Measurements from ENCODE around the gene ENAM.
"Not testable (repeated sequence)": the region's sequence is repeated elsewhere in the genome, so short reads cannot be mapped to it uniquely, and the experiment has no call there.

The ENAM gene

DNA sequence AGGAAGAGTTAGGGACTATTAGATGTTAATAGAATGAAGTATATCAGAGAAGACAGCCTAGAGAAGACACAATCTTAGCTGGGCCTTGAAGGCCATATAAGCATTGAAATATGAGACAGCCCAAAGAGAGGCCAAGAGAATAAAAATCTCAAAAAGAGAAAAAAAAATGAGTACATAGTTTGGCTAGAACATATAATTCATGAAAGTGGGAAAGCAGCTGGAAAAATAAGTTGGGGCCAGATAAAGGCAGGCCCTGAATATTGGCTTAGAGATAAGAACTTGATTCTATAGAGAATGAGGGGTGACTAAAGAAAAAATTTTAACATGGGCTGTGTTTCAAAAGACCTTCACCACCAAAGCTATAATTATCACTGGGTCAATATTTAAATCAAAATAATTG lies 52.4 kb downstream of the ENAM start:
- DNase-seq, result no peak

DNA sequence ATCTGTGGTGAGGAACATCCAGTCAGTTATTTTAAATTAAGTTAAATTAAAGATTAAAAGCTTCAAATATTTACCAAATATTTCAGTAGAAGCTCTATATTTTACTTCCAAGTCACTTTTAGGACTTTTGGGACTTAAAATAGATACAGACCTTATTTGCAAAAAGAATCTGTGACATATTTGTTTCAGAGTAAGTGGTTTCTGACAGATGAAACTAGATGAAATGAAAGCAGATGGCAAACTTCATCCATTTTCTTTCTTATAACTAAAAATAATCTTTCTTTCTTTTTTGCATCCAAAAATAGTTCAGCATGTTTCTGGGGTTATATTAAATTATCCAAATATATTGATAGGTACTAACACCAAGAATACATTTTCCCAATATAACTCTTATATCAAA lies 53.2 kb downstream of the ENAM start:
- no peak for DNase-seq

- DNase-seq, result not testable (repeated sequence)
Observed at GRCh38 chr4:70682142-70682541, 53.6 kb downstream of the ENAM start.

- DNase-seq, result no peak
Observed at GRCh38 chr4:70687392-70687791, 58.8 kb downstream of the ENAM start.

GRCh38 chr4:70687821-70688794 lies 59.6 kb downstream of the ENAM start, which contains the start of gene UTP3:
TSS of gene UTP3 (plus strand) at chr4:70688532. CDS start at chr4:70688678, 146 bp downstream.
- peak; percentile 95 to 98 for DNase-seq

DNA sequence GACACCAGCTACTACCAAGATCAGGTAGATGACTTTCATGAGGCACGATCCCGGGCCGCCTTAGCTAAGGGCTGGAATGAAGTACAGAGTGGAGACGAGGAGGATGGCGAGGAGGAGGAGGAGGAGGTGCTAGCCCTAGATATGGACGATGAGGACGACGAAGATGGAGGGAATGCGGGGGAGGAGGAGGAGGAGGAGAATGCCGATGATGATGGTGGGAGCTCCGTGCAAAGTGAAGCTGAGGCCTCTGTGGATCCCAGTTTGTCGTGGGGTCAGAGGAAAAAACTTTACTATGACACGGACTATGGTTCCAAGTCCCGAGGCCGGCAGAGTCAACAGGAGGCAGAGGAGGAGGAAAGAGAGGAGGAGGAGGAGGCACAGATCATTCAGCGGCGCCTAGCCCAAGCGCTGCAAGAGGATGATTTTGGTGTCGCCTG lies 60.3 kb downstream of the ENAM start:
- DNase-seq, result no peak

DNA sequence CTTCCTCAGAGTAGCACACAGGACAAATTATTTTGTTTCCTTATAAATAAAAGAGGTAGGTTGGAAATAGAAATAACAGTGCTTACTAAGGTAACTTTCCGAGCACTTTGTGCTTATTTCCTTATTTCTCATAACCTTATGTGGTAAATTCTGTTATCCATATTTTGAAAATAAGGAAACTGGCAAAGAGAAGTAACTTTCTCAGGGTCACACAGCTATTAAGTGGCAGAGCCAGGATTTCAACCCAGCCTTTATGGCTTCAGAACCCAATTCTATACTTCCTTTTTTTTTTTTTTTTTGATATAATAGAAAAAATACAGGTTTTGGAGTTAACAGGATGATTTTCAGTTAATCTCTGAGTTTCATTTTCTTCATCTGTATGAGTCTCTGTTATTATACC lies 63.1 kb downstream of the ENAM start:
- DNase-seq, result no peak

DNA sequence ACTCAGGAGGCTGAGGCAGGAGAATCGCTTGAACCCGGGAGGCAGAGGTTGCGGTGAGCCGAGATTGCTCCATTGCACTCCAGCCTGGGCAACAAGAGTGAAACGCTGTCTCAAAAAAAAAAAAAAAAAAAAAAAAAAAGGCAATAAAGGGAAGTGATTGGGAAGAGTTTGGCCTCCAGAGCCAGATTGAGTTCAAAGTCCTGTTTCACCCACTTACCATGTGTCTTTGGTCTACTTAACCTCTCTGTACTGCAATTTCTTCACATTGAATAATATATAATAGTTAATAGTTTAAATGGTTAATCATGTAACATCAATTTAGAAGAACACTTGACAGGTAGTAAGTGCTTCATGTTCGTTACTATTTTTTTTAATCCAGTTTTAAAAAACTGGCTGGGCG lies 66.1 kb downstream of the ENAM start:
- DNase-seq, result not testable (repeated sequence)

All from NCI-H446 (cell line).